ENCODE measurements around the gene CD2AP.

DNA sequence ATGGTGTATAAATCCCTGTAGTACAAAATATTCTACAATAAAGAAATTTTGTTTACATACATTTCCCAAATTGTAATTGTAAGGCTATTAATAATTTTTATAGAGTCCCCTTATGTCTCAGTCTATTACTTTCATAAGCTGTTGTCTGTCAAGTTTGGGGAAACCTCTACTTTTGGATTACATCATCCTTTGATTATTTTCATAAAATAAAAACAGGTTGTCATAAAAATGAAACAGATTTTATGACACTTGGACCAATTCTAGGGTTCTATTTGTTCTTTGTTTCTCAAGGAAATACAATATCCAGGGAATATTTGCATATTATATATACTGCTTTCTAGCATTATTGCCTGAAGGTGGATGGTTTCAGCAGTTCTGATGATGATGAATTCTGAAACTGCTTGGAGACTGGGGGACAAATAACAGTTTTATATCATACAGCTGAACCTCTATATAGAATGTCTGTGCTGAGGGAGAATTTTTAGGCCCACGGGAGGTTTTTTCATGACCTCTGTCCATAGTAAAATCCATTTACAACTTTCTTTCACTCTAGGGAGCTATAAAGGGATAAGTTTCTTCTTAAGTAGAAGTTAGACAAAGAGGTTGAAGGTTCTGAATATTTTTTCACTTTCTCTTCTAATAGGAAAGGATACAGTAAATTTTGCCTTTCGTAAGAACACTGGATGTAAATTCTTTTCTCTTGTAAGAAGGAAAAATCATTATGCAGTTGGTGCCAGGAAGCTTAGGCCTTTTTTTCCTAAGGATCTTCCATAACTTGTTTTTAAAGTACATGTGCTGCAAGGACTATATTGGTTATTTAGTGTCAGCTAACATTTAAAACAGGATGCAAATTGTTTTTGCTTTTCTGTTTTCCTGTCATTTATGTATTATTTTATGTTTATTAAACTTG lies 58.0 kb downstream of the CD2AP start:
- TF ChIP-seq, protein P1, sequence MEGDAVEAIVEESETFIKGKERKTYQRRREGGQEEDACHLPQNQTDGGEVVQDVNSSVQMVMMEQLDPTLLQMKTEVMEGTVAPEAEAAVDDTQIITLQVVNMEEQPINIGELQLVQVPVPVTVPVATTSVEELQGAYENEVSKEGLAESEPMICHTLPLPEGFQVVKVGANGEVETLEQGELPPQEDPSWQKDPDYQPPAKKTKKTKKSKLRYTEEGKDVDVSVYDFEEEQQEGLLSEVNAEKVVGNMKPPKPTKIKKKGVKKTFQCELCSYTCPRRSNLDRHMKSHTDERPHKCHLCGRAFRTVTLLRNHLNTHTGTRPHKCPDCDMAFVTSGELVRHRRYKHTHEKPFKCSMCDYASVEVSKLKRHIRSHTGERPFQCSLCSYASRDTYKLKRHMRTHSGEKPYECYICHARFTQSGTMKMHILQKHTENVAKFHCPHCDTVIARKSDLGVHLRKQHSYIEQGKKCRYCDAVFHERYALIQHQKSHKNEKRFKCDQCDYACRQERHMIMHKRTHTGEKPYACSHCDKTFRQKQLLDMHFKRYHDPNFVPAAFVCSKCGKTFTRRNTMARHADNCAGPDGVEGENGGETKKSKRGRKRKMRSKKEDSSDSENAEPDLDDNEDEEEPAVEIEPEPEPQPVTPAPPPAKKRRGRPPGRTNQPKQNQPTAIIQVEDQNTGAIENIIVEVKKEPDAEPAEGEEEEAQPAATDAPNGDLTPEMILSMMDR (IDR thresholded peaks at IDR 0.05 in 8 of 11, conservative IDR thresholded peaks at IDR 0.05 in 3 of 11), result no peak
- no peak for TF ChIP-seq POLR2A (IDR thresholded peaks at IDR 0.05)
- no peak for TF ChIP-seq POLR2AphosphoS5 (IDR thresholded peaks at IDR 0.05)

Measured in spleen (tissue), 7 donors.